GM21381 (cell line): ENCODE measurements around the gene TEX38.
"Not testable (repeated sequence)": the region's sequence is repeated elsewhere in the genome, so short reads cannot be mapped to it uniquely, and the experiment has no call there.

Experiments
- ATAC-seq: cut with Tn5 transposase; IDR thresholded peaks from one replicate; pipeline ENCODE4 v1.9.1; 2021; ENCODE audit warnings: mild to moderate bottlenecking, moderate library complexity; ENCODE audit not compliant: unreplicated experiment

TEX38 gene

DNA sequence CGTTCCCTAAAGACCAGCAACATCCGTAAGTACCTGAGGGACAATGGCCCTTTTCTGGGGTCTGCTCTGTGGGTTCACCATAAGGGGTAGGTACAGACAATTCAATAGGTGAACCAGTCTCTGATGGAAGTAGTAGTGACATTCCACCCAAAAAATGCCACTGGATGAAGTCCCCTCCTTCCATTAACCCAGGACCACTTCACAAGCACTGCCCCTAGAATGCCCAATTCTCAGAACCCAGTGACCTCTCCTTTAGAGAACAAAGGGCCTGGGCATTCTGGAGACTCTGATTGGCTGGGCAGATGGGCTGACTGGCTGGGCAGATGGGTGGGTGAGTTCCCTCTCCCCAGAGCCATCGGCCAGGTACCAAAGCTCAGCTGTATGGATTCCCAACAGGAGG is at the start of gene TEX38:
Gene TEX38 (plus strand): TSS at position 301 of the 400 bp plus-strand sequence. CDS start 81 bp downstream, at position 382.
- ATAC-seq, result no peak

DNA sequence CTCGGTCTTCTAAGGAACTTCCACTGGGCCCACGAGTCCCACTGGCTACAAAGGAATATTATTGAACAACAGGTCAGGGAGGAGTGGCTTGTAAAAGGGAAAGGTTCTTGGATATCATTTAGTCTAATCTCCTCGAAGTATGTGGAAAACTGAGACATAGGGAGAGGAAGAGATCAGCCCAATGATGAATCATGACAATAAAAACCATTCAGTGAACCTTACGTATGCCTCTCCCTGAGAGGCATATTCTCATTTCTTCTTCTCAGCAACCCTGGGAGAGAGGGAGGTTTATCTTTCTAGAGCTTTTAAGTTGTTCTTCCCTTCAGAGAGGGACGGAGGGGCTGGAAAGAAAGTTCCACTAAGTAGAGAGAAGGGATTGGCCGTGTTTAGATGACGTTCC is 49.7 kb upstream of the TEX38 start:
- no peak for ATAC-seq

DNA sequence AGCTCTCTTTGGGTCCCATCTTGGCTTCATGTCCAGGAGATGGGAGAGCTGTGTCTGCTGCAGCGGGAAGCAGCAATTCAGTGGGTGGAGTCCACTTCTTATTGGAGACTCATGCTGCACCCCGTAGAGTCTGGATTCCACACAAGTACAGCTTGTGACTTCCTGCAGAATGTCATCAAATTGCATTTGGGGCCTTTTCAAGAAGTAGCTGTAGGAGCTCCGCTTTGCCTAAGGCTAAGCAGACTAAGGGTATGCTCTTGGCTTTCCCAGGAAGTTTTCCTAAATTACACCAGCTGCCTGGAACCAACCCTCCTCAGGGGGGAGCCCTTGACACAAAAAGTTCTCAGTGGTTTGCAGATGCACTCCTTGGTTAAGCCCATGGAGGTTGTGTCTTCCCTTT is 49.3 kb upstream of the TEX38 start:
- no peak for ATAC-seq

DNA sequence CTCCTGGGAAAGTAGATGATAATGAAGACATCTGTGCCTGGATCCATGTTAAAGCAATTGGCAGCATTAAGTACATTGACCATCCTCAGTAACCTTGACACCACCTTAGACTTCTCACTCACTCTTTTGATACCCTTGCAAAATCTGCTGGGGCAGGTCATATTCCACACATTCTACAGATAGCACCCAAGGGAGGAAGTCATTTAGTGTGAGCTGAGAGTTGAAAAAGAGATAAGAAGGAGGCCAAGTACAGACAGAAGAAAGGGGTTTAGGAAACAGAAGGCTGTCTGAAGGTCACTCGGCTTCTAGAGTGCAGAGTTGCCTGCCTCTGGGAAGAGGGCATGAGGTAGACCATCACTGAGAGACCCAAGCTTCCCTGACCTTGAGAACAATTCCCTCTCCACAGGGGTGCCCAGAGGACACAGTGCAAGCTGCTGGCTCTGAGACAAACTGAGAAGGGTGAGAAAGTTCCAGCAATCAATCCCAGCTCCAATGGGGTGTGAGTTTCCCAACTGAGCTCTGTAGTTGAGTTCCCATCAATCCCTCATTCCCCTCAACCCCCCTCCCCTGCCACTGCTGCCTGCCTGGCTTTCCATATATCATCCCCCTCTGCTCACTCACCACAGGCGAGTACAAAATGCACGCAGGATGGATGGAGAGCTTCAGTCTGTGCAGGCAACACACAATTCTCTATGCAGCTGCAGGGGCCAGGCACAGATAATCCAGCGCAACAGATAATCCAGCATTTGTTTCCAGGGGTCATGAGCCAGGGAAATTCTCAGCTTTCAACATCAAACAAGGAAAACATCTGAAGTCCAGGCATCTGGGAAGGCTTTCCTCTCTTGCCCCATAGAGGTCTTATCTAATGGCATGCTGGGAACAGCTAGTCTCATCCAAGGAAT is 47.7 kb upstream of the TEX38 start:
- no peak for ATAC-seq

DNA sequence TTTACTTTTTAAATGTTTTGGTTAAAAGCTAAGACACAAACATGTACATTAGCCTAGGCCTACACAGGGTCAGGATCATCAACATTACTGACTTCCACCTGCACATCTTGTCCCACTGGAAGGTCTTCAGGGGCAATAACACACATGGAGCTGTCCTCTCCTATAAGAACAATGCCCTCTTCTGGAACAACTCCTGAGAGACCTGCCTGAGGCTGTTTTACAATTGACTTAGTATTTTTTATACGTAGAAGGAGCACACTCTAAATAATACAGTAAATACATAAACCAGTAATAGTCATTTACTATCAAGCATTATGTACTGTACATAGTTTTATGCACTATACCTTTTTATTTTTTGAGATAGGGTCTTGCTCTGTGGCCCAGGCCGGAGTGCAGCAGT is 40.9 kb upstream of the TEX38 start:
- no peak for ATAC-seq

DNA sequence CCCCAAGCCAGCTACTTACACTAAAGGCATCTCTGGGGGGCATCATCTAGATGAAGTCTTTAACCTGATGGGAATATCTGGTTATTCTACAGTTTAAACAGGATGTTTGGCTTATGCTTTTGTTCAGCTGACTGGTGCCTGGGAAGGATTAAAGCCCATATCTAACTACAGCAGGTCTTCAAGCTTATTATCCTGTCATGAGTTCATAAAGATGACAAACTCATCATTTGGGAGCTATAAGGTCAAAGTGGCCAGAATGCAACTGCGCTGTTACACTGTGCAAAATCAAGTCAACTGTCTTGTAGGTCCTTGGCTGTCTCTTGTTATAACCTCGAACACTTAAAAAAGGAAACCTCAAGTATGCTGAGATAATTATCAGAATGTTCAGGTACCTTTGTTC is 36.4 kb upstream of the TEX38 start:
- no peak for ATAC-seq

DNA sequence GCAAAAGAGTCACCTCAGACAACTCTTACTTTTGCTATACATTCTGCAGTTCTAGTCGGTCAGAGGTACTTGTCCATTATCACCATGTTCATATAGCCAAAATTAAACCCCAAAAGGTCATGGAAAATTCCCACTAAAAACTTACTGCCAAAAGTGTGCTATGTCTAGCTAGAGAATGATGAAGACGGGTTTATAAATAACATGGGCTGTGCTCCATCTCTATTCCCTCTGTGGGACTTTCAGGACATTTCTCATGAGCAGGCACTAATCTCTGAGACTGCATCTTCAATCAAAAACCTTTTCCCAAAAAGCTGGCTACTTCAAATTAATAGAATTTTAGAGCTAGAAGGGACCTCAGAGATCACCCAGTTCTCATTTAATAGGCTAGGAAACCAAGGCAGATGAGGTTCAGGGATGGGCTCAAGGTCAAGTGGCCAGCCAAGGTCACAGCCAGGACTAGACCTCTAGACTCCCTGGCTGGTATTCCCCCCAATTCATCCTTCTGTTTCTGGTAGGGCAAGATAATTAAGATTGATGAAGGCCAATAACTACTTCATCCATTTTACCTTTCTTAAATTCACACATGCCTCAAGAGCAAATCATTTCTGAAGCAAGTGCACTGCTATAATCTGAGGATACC is 34.1 kb upstream of the TEX38 start:
- no peak for ATAC-seq

DNA sequence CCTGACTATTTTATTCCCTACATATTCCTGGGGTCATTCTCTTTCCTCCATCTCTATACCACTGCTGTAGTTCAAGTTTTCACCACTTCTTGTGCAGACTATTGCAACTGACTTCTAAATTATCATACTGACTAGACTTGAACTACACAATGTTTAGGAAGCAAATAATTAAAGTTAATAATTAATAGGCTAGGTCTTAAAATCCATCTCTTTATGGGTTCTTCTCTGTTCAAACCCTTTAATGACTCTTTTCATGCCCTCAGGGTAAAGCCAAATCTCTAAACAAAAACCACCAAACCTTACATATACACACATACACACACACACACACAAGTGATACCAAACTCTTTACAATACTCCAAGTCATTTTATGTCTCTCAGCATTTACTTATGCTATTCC is 32.7 kb upstream of the TEX38 start:
- ATAC-seq, result no peak

DNA sequence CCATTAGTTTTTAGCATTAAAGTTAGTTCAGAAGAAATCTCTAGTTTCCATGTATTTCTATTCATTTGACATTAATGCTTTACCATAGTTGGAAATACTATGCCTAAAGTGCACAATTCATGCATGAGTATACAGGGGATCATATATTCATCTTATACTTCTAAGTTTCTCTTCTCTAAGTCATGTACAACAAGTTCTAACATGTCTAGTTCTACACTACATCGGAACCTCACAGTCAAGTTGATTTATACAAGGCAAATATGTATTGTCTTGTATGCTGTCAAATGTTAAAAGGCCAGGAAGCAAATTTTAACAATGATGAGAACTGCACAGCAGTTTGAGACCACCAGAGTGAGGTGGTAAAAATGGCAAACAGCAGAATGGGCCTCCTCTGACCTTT is 32.1 kb upstream of the TEX38 start:
- no peak for ATAC-seq

DNA sequence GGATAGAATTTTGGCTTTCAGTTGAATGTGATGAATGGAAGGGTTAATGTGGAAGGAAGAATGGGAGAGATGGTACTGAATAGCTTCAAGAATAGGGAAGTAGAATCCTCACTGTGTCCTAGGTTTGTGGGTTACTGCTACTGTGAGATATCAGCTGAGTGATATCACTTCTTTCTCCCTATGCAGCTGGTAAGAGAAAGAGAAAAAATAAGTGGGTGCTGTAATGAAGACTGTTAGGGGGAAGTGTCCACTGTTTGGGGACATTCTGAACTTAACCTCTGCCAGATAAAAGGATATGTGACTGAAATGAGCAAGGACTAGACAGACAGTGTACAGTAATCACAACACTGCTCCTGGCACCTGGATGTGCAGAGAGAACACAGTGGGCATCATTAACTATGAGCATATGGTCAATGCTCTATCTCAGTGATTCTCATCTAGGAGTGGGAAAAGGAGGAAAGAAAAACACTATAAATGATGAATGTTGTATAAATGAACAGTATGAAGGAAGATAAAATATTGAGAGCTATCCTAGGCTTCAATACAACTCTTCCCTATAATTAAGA is 29.5 kb upstream of the TEX38 start:
- no peak for ATAC-seq

DNA sequence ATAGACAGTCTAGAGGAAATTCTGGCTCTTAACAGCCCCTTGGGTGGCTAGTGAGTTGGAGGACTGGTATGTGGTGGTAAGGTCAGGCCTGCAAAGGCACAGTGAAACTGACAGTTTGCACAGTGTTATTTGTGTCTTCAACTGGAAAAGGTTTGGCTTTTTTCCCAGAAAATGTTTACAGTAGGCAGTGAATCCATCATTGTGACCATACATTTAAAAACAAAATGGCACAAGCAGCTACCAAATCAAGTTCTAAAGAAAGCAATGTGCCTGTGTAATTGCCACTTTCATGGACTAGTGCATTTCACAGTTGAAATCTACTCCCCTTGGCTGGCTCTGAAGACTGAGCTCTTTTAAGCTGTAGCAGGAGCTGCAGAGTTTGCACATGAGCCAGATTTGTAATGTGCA is 28.3 kb upstream of the TEX38 start:
- ATAC-seq, result no peak

DNA sequence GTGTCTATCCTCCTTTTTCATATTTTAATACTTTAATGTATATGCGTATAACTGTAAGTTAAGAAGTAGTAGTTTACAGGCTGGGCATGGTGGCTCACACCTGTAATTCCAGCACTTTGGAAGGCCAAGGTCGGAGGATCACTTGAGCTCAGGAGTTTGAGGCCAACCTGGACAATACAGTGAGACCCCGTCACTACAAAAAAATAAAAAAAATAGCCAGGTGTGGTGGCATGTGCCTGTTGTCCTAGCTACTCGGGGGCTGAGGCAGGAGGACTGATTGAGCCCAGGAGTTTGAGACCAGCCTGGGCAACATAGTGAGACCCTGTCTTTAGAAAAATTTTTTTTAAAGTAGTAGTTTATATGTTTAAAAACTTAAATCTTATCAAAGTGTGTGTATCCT is 25.8 kb upstream of the TEX38 start:
- ATAC-seq, result no peak

DNA sequence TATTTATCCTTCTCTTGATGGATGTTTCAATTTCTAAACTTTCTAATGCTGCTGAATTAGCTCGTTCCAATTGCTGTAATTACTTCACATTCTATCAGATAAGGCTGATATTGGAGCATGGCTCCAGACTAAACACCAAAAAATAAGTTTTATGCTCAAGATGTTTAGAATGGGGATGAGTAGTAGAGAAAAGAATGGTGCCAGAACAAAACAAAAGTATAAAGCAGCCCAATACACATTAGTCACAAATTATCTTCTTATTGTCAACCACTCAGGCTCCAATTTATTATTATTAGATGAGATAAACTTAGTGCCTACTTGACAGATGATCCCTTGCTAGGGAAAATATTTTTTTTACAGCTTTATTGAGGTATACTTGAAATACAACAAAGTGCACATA is 25.3 kb upstream of the TEX38 start:
- ATAC-seq, result no peak

DNA sequence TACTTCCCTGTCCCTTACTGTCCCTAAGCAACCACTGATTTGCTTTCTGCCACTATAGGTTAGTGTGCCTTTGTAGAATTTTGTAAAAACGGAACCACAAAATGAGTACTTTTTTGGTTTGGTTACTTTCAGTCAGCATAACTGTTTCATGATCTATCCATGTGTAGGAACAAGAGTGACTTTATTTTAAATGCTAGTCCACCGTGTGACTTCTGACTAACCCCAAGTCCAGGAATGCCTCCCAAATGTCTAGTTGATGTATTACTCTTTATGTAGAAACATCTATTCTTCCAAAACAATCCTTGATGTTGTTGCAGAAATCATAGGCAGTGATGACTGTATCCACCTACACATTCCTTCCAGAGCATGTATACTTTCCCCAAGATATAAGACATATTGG is 24.8 kb upstream of the TEX38 start:
- ATAC-seq, result no peak

DNA sequence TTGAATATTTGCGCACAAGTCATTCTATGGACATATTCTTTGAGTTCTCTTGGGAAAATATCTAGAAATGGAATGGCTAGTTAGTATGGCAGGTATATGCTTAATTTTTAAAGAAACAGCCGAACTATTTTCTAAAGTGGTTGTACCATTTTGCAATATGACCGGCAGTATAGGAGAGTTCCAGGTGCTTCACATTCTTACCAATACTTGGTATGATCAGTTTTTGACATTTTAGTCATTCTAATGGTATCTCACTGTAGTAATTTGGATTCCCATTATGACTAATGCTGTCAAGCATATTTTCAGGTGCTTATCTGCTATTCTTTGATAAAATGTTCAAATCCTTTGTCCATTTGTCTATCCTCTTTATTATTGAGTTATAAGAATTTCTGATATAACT is 24.0 kb upstream of the TEX38 start:
- ATAC-seq, result no peak

DNA sequence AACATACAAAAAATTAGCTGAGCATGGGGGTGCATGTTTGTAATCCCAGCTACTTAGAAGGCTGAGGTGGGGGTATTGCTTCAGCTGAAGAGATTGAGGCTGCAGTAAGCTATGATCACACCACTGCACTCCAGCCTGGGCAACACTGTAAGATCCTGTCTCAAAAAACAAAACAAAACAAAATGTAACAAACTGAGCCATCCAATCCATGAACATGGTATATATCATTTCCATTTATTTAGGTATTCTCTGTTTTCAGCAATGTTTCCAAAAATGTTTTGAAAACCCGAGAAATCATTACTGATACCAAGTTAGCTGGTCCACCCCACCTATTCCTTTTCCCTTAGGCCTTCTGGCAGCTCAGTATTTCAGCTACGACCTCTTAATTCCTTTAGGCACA is 21.9 kb upstream of the TEX38 start:
- no peak for ATAC-seq

DNA sequence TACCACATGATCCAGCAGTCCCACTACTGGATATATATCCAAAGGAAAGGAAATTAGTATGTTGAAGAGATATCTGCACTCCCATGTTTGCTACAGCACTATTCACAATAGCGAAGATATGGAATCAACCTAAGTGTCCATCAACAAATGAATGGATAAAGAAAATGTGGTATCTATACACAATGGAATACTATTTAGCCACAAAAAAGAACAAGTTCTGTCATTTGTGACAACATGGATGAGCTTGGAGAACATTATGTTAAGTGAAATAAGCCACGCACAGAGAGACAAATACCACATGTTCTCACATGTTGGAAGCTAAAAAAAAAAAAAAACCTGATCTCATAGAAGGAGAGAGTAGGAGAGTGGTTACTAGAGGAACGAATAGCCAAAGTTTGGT is 21.2 kb upstream of the TEX38 start:
- ATAC-seq, result no peak

DNA sequence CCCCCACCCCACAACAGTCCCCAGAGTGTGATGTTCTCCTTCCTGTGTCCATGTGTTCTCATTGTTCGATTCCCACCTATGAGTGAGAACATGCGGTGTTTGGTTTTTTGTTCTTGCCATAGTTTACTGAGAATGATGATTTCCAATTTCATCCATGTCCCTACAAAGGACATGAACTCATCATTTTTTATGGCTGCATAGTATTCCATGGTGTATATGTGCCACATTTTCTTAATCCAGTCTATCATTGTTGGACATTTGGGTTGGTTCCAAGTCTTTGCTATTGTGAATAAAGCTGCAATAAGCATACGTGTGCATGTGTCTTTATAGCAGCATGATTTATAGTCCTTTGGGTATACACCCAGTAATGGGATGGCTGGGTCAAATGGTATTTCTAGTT is 20.5 kb upstream of the TEX38 start:
- not testable (repeated sequence) for ATAC-seq

DNA sequence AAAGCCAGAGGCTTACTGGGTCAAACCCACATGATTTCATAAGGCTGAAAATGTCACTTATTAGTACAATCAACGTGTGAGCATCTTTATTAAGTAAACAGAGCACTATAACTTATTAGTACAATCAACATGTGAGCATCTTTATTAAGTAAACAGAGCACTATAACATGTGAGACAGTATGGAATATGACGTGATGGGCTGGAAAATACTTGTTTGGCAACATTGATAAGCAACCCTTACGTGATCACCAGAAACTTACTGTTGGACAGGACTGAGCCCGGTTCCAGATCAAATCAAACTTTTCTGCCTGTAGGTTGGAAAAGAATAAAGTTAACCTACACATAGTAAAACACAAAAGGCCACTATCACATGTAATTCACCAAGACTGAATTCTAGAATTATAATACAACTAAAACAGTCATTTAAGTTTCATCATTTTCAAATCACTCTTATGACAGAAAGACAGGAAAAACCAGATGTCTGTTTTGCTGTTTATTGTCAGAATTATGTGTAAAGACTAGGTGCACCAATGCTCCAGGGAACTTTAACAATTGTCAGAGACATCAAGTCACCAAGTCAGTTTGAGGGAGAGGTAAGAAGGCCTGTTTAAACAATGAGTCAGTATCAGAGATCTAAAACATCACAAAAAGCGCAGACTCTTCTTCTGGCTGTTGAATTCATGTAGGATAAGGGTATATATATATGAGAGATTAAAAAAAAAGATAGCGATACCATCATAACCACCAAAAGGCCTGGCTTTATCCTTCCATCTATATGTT is 19.1 kb upstream of the TEX38 start:
- ATAC-seq, result no peak

DNA sequence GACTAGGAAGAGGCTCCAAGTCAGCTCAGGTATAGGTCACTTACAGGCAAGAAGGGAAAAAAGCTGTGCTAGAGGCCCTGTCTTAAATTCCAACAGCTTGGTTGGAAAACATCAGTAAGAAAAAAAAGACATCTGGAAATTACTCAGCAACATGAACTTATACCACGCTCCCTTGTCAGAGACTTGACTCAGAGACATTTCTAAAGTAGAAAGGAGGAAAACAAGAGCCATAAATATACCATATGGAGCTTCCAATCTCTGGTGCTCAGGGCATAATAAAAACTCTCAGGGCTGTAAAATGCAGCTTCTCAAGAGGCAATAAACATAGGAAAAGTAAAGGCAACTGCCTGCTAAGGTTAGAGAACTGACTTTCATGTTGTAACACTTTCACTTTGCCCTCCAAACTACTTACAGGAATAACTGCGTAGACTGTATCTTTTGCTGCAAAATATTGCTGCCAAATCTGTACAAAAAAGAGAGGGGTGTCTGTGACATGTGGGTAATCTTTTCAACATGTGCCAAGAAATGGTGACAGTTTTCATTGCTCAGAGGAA is 18.2 kb upstream of the TEX38 start:
- ATAC-seq, result no peak

DNA sequence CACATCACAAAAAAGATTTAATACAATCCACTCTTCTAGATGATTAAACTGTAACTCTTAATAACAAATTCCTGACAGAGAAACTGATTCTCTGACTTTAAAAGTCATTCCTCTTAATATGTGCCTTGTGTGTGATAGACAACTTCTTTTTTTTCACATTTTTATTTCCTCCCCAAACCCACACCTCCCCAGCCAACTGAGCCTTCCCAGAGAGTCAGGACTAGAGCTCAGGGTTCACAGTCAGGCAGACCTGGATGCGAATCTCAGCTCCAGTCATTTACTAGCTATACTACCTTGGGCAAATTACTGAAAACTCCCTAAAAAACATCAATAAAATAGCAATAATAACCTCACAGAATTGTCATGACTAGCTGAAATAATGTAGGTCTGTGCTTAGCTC is 17.6 kb upstream of the TEX38 start:
- no peak for ATAC-seq
